Measurements from ENCODE around the gene CCDC85A. TPM values are rescaled to one million over a fixed set of nuclear protein-coding genes. Genes with fewer than 3 reads are reported as not detected.

Gene CCDC85A
- total RNA-seq, 1 donor from 2014 or later = 0.43 TPM

DNA sequence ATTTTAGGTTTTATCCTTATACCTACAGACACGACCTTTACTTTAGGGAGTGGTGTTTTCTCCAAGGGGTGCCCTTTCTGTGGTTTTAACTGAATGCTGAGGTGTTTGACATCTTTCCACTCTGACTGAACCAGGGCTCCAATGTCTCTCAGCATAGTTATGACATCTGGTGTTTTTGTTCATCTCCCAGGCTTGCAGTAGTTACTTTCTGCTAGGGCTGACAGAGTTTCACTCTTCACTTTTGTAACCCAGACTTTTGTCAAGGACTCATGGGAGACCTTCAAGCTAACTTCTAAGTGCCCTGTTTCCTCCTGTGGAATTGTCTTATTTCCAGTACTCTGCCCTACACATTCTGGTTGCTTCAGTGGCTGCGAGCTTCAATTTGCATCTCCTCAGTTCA lies 103.1 kb downstream of the CCDC85A start:
- H3K27me3 ChIP-seq = no peaks in the 10 kb centered on the region
- Mint-ChIP-seq H3K4me1 (no peaks in the 10 kb centered on the region), H3K36me3 (no peaks in the 10 kb centered on the region), H3K27ac (no peak overlapping the region), H3K4me3 (no peak overlapping the region), H3K9me3 (no peaks in the 10 kb centered on the region), H3K27me3 (ENCODE audit: insufficient read depth, low read depth) (no peaks in the 10 kb centered on the region)
- no peaks in the 10 kb centered on the region for H4K20me1 ChIP-seq (ENCODE audit: low read depth)
- no peak overlapping the region for H2AFZ ChIP-seq (replicated peaks)
- H3K36me3 ChIP-seq = no peaks in the 10 kb centered on the region
- H3K4me2 ChIP-seq = no peak overlapping the region
- no peaks in the 10 kb centered on the region for H3F3A ChIP-seq (ENCODE audit: low read depth)
- DNase-seq (ENCODE audit: low spot score) = no peak
- H3K9ac ChIP-seq = no peak overlapping the region
- no peaks in the 10 kb centered on the region for H3K79me2 ChIP-seq (ENCODE audit: low read depth)
- no peak overlapping the region for H3K27ac ChIP-seq
- H3K4me1 ChIP-seq = no peaks in the 10 kb centered on the region
- no peaks in the 10 kb centered on the region for H3K9me3 ChIP-seq (ENCODE audit: low read depth)
- TF ChIP-seq, protein P1, sequence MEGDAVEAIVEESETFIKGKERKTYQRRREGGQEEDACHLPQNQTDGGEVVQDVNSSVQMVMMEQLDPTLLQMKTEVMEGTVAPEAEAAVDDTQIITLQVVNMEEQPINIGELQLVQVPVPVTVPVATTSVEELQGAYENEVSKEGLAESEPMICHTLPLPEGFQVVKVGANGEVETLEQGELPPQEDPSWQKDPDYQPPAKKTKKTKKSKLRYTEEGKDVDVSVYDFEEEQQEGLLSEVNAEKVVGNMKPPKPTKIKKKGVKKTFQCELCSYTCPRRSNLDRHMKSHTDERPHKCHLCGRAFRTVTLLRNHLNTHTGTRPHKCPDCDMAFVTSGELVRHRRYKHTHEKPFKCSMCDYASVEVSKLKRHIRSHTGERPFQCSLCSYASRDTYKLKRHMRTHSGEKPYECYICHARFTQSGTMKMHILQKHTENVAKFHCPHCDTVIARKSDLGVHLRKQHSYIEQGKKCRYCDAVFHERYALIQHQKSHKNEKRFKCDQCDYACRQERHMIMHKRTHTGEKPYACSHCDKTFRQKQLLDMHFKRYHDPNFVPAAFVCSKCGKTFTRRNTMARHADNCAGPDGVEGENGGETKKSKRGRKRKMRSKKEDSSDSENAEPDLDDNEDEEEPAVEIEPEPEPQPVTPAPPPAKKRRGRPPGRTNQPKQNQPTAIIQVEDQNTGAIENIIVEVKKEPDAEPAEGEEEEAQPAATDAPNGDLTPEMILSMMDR (IDR thresholded peaks at IDR 0.05) = no peak
- TF ChIP-seq EZH2phosphoT487 (IDR thresholded peaks at IDR 0.05) (no peak), EZH2 (IDR thresholded peaks at IDR 0.05) (no peak)
- H3K4me3 ChIP-seq = no peak overlapping the region

GRCh38 chr2:56287508-56287907 lies 103.7 kb downstream of the CCDC85A start:
- no peaks in the 10 kb centered on the region for H3K79me2 ChIP-seq (ENCODE audit: low read depth)
- no peak overlapping the region for H3K4me3 ChIP-seq
- Mint-ChIP-seq H3K27me3 (ENCODE audit: insufficient read depth, low read depth) (no peaks in the 10 kb centered on the region), H3K9me3 (no peaks in the 10 kb centered on the region), H3K36me3 (no peaks in the 10 kb centered on the region), H3K4me3 (no peak overlapping the region), H3K27ac (no peak overlapping the region), H3K4me1 (no peaks in the 10 kb centered on the region)
- no peaks in the 10 kb centered on the region for H3K27me3 ChIP-seq
- H3K4me1 ChIP-seq = no peaks in the 10 kb centered on the region
- H2AFZ ChIP-seq (replicated peaks) = no peak overlapping the region
- H3K9me3 ChIP-seq (ENCODE audit: low read depth) = no peaks in the 10 kb centered on the region
- TF ChIP-seq, protein P1 (IDR thresholded peaks at IDR 0.05) = no peak
- TF ChIP-seq EZH2 (IDR thresholded peaks at IDR 0.05) (no peak), EZH2phosphoT487 (IDR thresholded peaks at IDR 0.05) (no peak)
- no peaks in the 10 kb centered on the region for H4K20me1 ChIP-seq (ENCODE audit: low read depth)
- no peaks in the 10 kb centered on the region for H3K36me3 ChIP-seq
- no peak for DNase-seq (ENCODE audit: low spot score)
- no peak overlapping the region for H3K27ac ChIP-seq
- no peak overlapping the region for H3K9ac ChIP-seq
- no peaks in the 10 kb centered on the region for H3F3A ChIP-seq (ENCODE audit: low read depth)
- H3K4me2 ChIP-seq = no peak overlapping the region

GRCh38 chr2:56287974-56288373 lies 104.2 kb downstream of the CCDC85A start:
- Histone ChIP-seq H2AFZ (replicated peaks) (no peak overlapping the region), H3K4me1 (no peaks in the 10 kb centered on the region), H3F3A (ENCODE audit: low read depth) (no peaks in the 10 kb centered on the region), H3K79me2 (ENCODE audit: low read depth) (no peaks in the 10 kb centered on the region), H3K4me3 (no peak overlapping the region), H4K20me1 (ENCODE audit: low read depth) (no peaks in the 10 kb centered on the region), H3K4me2 (no peak overlapping the region), H3K27me3 (no peaks in the 10 kb centered on the region), H3K27ac (no peak overlapping the region), H3K9ac (no peak overlapping the region), H3K9me3 (ENCODE audit: low read depth) (no peaks in the 10 kb centered on the region), H3K36me3 (no peaks in the 10 kb centered on the region)
- H3K27ac Mint-ChIP-seq = no peak overlapping the region
- TF ChIP-seq EZH2 (IDR thresholded peaks at IDR 0.05) = no peak
- TF ChIP-seq, protein P1 (IDR thresholded peaks at IDR 0.05) = no peak
- H3K27me3 Mint-ChIP-seq (ENCODE audit: insufficient read depth, low read depth) = no peaks in the 10 kb centered on the region
- H3K36me3 Mint-ChIP-seq = no peaks in the 10 kb centered on the region
- H3K9me3 Mint-ChIP-seq = no peaks in the 10 kb centered on the region
- no peaks in the 10 kb centered on the region for H3K4me1 Mint-ChIP-seq
- H3K4me3 Mint-ChIP-seq = no peak overlapping the region
- DNase-seq (ENCODE audit: low spot score) = no peak

Measured in neural progenitor cell (in vitro differentiated cells).